ENCODE measurements around the gene HSPB6.

HSPB6 gene

GRCh38 chr19:35731353-35731752 is 25.5 kb downstream of the HSPB6 start:
- TF ChIP-seq CTCF (IDR thresholded peaks at IDR 0.05; ENCODE audit: control insufficient read depth, insufficient read depth, low read depth, low read length, missing control alignments) = no peak
- H3K4me3 ChIP-seq (ENCODE audit: control insufficient read depth, low read depth, low read length) = no peak overlapping the region
- DNase-seq (ENCODE audit: low read depth) = no peak

GRCh38 chr19:35730326-35730725 is 26.5 kb downstream of the HSPB6 start:
- no peak for TF ChIP-seq CTCF (IDR thresholded peaks at IDR 0.05; ENCODE audit: control insufficient read depth, insufficient read depth, low read depth, low read length, missing control alignments)
- H3K4me3 ChIP-seq (ENCODE audit: control insufficient read depth, low read depth, low read length) = no peak overlapping the region
- DNase-seq (ENCODE audit: low read depth) = no peak

GRCh38 chr19:35729763-35730162 is 27.1 kb downstream of the HSPB6 start:
- H3K4me3 ChIP-seq (ENCODE audit: control insufficient read depth, low read depth, low read length) = no peak overlapping the region
- no peak for TF ChIP-seq CTCF (IDR thresholded peaks at IDR 0.05; ENCODE audit: control insufficient read depth, insufficient read depth, low read depth, low read length, missing control alignments)
- DNase-seq (ENCODE audit: low read depth) = no peak

GRCh38 chr19:35729021-35729420 is 27.8 kb downstream of the HSPB6 start:
- DNase-seq (ENCODE audit: low read depth) = no peak
- H3K4me3 ChIP-seq (ENCODE audit: control insufficient read depth, low read depth, low read length) = no peak overlapping the region
- no peak for TF ChIP-seq CTCF (IDR thresholded peaks at IDR 0.05; ENCODE audit: control insufficient read depth, insufficient read depth, low read depth, low read length, missing control alignments)

GRCh38 chr19:35727956-35728706 is 28.7 kb downstream of the HSPB6 start:
- no peak for TF ChIP-seq CTCF (IDR thresholded peaks at IDR 0.05; ENCODE audit: control insufficient read depth, insufficient read depth, low read depth, low read length, missing control alignments)
- DNase-seq (ENCODE audit: low read depth) = no peak

GRCh38 chr19:35727053-35727955 is 29.5 kb downstream of the HSPB6 start:
- no peak overlapping the region for H3K4me3 ChIP-seq (ENCODE audit: control insufficient read depth, low read depth, low read length)
- no peak for DNase-seq (ENCODE audit: low read depth)
- no peak for TF ChIP-seq CTCF (IDR thresholded peaks at IDR 0.05; ENCODE audit: control insufficient read depth, insufficient read depth, low read depth, low read length, missing control alignments)

More at GRCh38 chr19:35727956-35728706, 28.7 kb downstream of the HSPB6 start:
- H3K4me3 ChIP-seq (ENCODE audit: control insufficient read depth, low read depth, low read length) = no peak overlapping the region
